ENCODE data around the gene EIF2S1.
"Not testable (repeated sequence)": the region's sequence is repeated elsewhere in the genome, so short reads cannot be mapped to it uniquely, and the experiment has no call there.

EIF2S1 gene

GRCh38 chr14:67359775-67360469 lies at the start of gene EIF2S1, which contains the start of gene ATP6V1D:
TSS of gene EIF2S1 (plus strand) at chr14:67360328. CDS start at chr14:67364768, 4,440 bp downstream.
TSS of gene ATP6V1D (minus strand) at chr14:67359804. CDS start at chr14:67359698, 106 bp downstream.
- peak; percentile 99 for DNase-seq

- DNase-seq: no peak
Observed at GRCh38 chr14:67311868-67312267, 48.3 kb upstream of the EIF2S1 start.

GRCh38 chr14:67313153-67313552 lies 47.0 kb upstream of the EIF2S1 start:
- no peak for DNase-seq

GRCh38 chr14:67317822-67318221 lies 42.3 kb upstream of the EIF2S1 start:
- no peak for DNase-seq

- DNase-seq: no peak
Observed at GRCh38 chr14:67319142-67319541, 41.0 kb upstream of the EIF2S1 start.

- DNase-seq: not testable (repeated sequence)
Observed at GRCh38 chr14:67329666-67330065, 30.5 kb upstream of the EIF2S1 start.

- no peak for DNase-seq
Observed at GRCh38 chr14:67331368-67332125, 28.6 kb upstream of the EIF2S1 start.

- DNase-seq: no peak
Observed at GRCh38 chr14:67332468-67332867, 27.7 kb upstream of the EIF2S1 start.

GRCh38 chr14:67335781-67336180 lies 24.3 kb upstream of the EIF2S1 start:
- no peak for DNase-seq

GRCh38 chr14:67341231-67341630 lies 18.9 kb upstream of the EIF2S1 start:
- not testable (repeated sequence) for DNase-seq

GRCh38 chr14:67343601-67344230 lies 16.4 kb upstream of the EIF2S1 start:
- DNase-seq: no peak

GRCh38 chr14:67345583-67345982 lies 14.5 kb upstream of the EIF2S1 start:
- no peak for DNase-seq

GRCh38 chr14:67352055-67352454 lies 8.1 kb upstream of the EIF2S1 start:
- no peak for DNase-seq

GRCh38 chr14:67357186-67357968 lies 2.8 kb upstream of the EIF2S1 start:
- no peak for DNase-seq

GRCh38 chr14:67357969-67358354 lies 2.2 kb upstream of the EIF2S1 start:
- DNase-seq: no peak

GRCh38 chr14:67358924-67359774 lies 979 bp upstream of the EIF2S1 start:
- DNase-seq: no peak

GRCh38 chr14:67360470-67361206 lies 510 bp downstream of the EIF2S1 start:
- DNase-seq: no peak

- no peak for DNase-seq
Observed at GRCh38 chr14:67365476-67365875, 5.3 kb downstream of the EIF2S1 start.

- DNase-seq: no peak
Observed at GRCh38 chr14:67370830-67371229, 10.7 kb downstream of the EIF2S1 start.

- no peak for DNase-seq
Observed at GRCh38 chr14:67371247-67372148, 11.4 kb downstream of the EIF2S1 start.
